ENCODE results near the gene ZNF428. TPM values are rescaled to one million over a fixed set of nuclear protein-coding genes. Genes with fewer than 3 reads are reported as not detected.
"Not testable (repeated sequence)": the region's sequence is repeated elsewhere in the genome, so short reads cannot be mapped to it uniquely, and the experiment has no call there.

The ZNF428 gene
- total RNA-seq, 1 experiment from 2014 or later: 64.1 TPM

- no peaks in the 10 kb centered on the region for H3K9me3 ChIP-seq (replicated peaks)
- peaks cover 67% of the 10 kb centered on the region for H3K36me3 ChIP-seq
- H3K4me1 ChIP-seq (replicated peaks): peaks cover 6% of the 10 kb centered on the region
- H3K27me3 ChIP-seq (replicated peaks): no peaks in the 10 kb centered on the region
- no peak overlapping the region for H3K4me3 ChIP-seq
- H3K27ac ChIP-seq: no peak overlapping the region
- no peak for DNase-seq (ENCODE audit: low read depth in 1 of 2, low spot score in 2 of 2)
These were observed 30.2 kb downstream of the ZNF428 start for GRCh38 chr19:43589277-43589676.

- H3K27me3 ChIP-seq (replicated peaks); H3K9me3 ChIP-seq (replicated peaks); H3K4me1 ChIP-seq (replicated peaks); DNase-seq (ENCODE audit: low read depth in 1 of 2, low spot score in 2 of 2); H3K4me3 ChIP-seq; H3K27ac ChIP-seq: not testable (repeated sequence)
- H3K36me3 ChIP-seq: peaks cover 45% of the 10 kb centered on the region
These were observed 32.4 kb downstream of the ZNF428 start for GRCh38 chr19:43587029-43587428.

- Histone ChIP-seq H3K36me3 (peaks cover 44% of the 10 kb centered on the region), H3K27ac (no peak overlapping the region), H3K4me1 (replicated peaks) (no peaks in the 10 kb centered on the region), H3K4me3 (no peak overlapping the region), H3K9me3 (replicated peaks) (no peaks in the 10 kb centered on the region), H3K27me3 (replicated peaks) (no peaks in the 10 kb centered on the region)
- no peak for DNase-seq (ENCODE audit: low read depth in 1 of 2, low spot score in 2 of 2)
These were observed 33.1 kb downstream of the ZNF428 start for GRCh38 chr19:43586346-43586745.

- no peak for DNase-seq (ENCODE audit: low read depth in 1 of 2, low spot score in 2 of 2)
- Histone ChIP-seq H3K27ac (peak overlapping the region; percentile 37; the same call in 1 of the 2 replicates), H3K36me3 (peaks cover 33% of the 10 kb centered on the region), H3K4me1 (replicated peaks) (no peaks in the 10 kb centered on the region), H3K9me3 (replicated peaks) (no peaks in the 10 kb centered on the region), H3K4me3 (no peak overlapping the region), H3K27me3 (replicated peaks) (no peaks in the 10 kb centered on the region)
These were observed 34.9 kb downstream of the ZNF428 start for GRCh38 chr19:43584484-43584883.

GRCh38 chr19:43582495-43582894 lies 36.9 kb downstream of the ZNF428 start:
- Histone ChIP-seq H3K4me1 (replicated peaks) (no peaks in the 10 kb centered on the region), H3K4me3 (no peak overlapping the region), H3K36me3 (peaks cover 20% of the 10 kb centered on the region), H3K27me3 (replicated peaks) (no peaks in the 10 kb centered on the region), H3K9me3 (replicated peaks) (no peaks in the 10 kb centered on the region), H3K27ac (no peak overlapping the region)
- no peak for DNase-seq (ENCODE audit: low read depth in 1 of 2, low spot score in 2 of 2)

GRCh38 chr19:43581467-43581866 lies 38.0 kb downstream of the ZNF428 start:
- Histone ChIP-seq H3K9me3 (replicated peaks) (no peaks in the 10 kb centered on the region), H3K4me3 (no peak overlapping the region), H3K4me1 (replicated peaks) (no peaks in the 10 kb centered on the region), H3K27me3 (replicated peaks) (no peaks in the 10 kb centered on the region), H3K36me3 (peaks cover 11% of the 10 kb centered on the region), H3K27ac (no peak overlapping the region)
- DNase-seq (ENCODE audit: low read depth in 1 of 2, low spot score in 2 of 2): no peak

- no peak overlapping the region for H3K4me3 ChIP-seq
- H3K27me3 ChIP-seq (replicated peaks): no peaks in the 10 kb centered on the region
- no peak for DNase-seq (ENCODE audit: low read depth in 1 of 2, low spot score in 2 of 2)
These were observed 40.6 kb downstream of the ZNF428 start for GRCh38 chr19:43578787-43579186.

GRCh38 chr19:43575955-43576878 lies 43.2 kb downstream of the ZNF428 start:
- Histone ChIP-seq H3K36me3 (peaks cover 24% of the 10 kb centered on the region), H3K27ac (peak overlapping the region; percentile 40), H3K4me3 (peak overlapping the region; percentile 61), H3K27me3 (replicated peaks) (no peaks in the 10 kb centered on the region), H3K4me1 (replicated peaks) (peaks cover 8% of the 10 kb centered on the region), H3K9me3 (replicated peaks) (no peaks in the 10 kb centered on the region)
- DNase-seq (ENCODE audit: low read depth in 1 of 2, low spot score in 2 of 2): no peak

More at GRCh38 chr19:43578787-43579186, 40.6 kb downstream of the ZNF428 start:
- peaks cover 5% of the 10 kb centered on the region for H3K4me1 ChIP-seq (replicated peaks)
- H3K9me3 ChIP-seq (replicated peaks): no peaks in the 10 kb centered on the region
- H3K27ac ChIP-seq: no peak overlapping the region
- peaks cover 13% of the 10 kb centered on the region for H3K36me3 ChIP-seq

- Histone ChIP-seq H3K27me3 (replicated peaks) (no peaks in the 10 kb centered on the region), H3K9me3 (replicated peaks) (no peaks in the 10 kb centered on the region), H3K4me3 (peak within 1 kb of the TSS; percentile 61), H3K36me3 (peaks cover 25% of the 10 kb centered on the region), H3K4me1 (replicated peaks) (peaks cover 16% of the 10 kb centered on the region), H3K27ac (peak within 1 kb of the TSS; percentile 79)
- peak; percentile 96 to 98 for DNase-seq (ENCODE audit: low read depth in 1 of 2, low spot score in 2 of 2)
These were observed 44.1 kb downstream of the ZNF428 start, which contains the start of the genes PINLYP and XRCC1 for GRCh38 chr19:43575156-43575950. TSS of gene PINLYP (plus strand) at chr19:43575801. CDS start at chr19:43577192, 1,391 bp downstream. TSS of gene XRCC1 (minus strand) at chr19:43575527. CDS start at chr19:43575458, 69 bp downstream.

GRCh38 chr19:43574424-43575155 lies 44.8 kb downstream of the ZNF428 start:
- Histone ChIP-seq H3K27me3 (replicated peaks) (no peaks in the 10 kb centered on the region), H3K36me3 (peaks cover 29% of the 10 kb centered on the region), H3K4me3 (peak overlapping the region; percentile 61), H3K9me3 (replicated peaks) (no peaks in the 10 kb centered on the region), H3K4me1 (replicated peaks) (peaks cover 16% of the 10 kb centered on the region), H3K27ac (peak overlapping the region; percentile 79)
- DNase-seq (ENCODE audit: low read depth in 1 of 2, low spot score in 2 of 2): peak; percentile 48 to 80

GRCh38 chr19:43572171-43572588 lies 47.2 kb downstream of the ZNF428 start:
- Histone ChIP-seq H3K27ac (no peak overlapping the region), H3K4me1 (replicated peaks) (peaks cover 16% of the 10 kb centered on the region), H3K9me3 (replicated peaks) (no peaks in the 10 kb centered on the region), H3K4me3 (no peak overlapping the region), H3K36me3 (peaks cover 32% of the 10 kb centered on the region), H3K27me3 (replicated peaks) (no peaks in the 10 kb centered on the region)
- no peak for DNase-seq (ENCODE audit: low read depth in 1 of 2, low spot score in 2 of 2)

GRCh38 chr19:43570174-43570791 lies 49.1 kb downstream of the ZNF428 start:
- Histone ChIP-seq H3K9me3 (replicated peaks) (no peaks in the 10 kb centered on the region), H3K27me3 (replicated peaks) (no peaks in the 10 kb centered on the region), H3K4me1 (replicated peaks) (peaks cover 16% of the 10 kb centered on the region), H3K4me3 (no peak overlapping the region), H3K36me3 (peaks cover 28% of the 10 kb centered on the region), H3K27ac (no peak overlapping the region)
- DNase-seq (ENCODE audit: low read depth in 1 of 2, low spot score in 2 of 2): no peak

- H3K27ac ChIP-seq: no peak overlapping the region
- no peaks in the 10 kb centered on the region for H3K27me3 ChIP-seq (replicated peaks)
- H3K4me1 ChIP-seq (replicated peaks): peaks cover 14% of the 10 kb centered on the region
- no peak overlapping the region for H3K4me3 ChIP-seq
- no peaks in the 10 kb centered on the region for H3K9me3 ChIP-seq (replicated peaks)
- H3K36me3 ChIP-seq: peaks cover 30% of the 10 kb centered on the region
- no peak for DNase-seq (ENCODE audit: low read depth in 1 of 2, low spot score in 2 of 2)
These were observed 49.8 kb downstream of the ZNF428 start for GRCh38 chr19:43569657-43570056.
